ENCODE measurements around the gene SCP2D1. TPM values are rescaled to one million over a fixed set of nuclear protein-coding genes. Genes with fewer than 3 reads are reported as not detected.

Gene SCP2D1
- polyA plus RNA-seq, 1 of the 3 experiments (the other 2 are of a cell fraction), result not detected

GRCh38 chr20:18851629-18852028 is 38.0 kb downstream of the SCP2D1 start (continued):
- TF ChIP-seq, protein P1, sequence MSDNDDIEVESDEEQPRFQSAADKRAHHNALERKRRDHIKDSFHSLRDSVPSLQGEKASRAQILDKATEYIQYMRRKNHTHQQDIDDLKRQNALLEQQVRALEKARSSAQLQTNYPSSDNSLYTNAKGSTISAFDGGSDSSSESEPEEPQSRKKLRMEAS (IDR thresholded peaks at IDR 0.05; ENCODE audit: low read depth), result no peak
- TF ChIP-seq CHD2 (IDR thresholded peaks at IDR 0.05; ENCODE audit: low read length, partially characterized antibody) (no peak), EZH2phosphoT487 (IDR thresholded peaks at IDR 0.05; ENCODE audit: borderline replicate concordance, low read depth) (no peak)

DNA sequence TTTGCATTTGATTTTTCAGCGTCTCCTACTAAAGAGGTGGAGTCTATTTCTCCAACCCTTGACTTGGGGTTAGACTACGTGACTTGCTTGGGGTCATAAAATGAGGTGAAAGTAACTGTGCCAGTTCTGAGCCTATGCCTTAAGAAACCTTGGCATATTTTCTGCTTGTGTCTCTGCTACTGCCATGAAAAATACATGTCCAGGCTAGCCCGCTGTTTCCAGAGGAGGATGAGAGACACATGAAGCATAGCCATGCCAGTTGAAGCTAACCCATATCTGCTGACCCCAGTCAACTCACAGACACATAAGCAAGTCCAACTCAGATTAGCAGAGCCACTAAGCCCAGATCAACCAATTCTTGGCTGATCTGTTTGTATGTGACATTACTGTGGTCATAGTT is 38.7 kb downstream of the SCP2D1 start:
- Histone ChIP-seq H3K27me3 (ENCODE audit: insufficient read depth) (no peaks in the 10 kb centered on the region), H3K27ac (ENCODE audit: low read depth in 2 of 2, low read length in 1 of 2) (no peak overlapping the region), H3K9me3 (no peaks in the 10 kb centered on the region), H4K20me1 (ENCODE audit: insufficient read depth) (no peaks in the 10 kb centered on the region), H3K4me1 (ENCODE audit: control insufficient read depth in 1 of 2, insufficient read depth in 2 of 2, low read depth in 1 of 2, low read length in 1 of 2) (no peaks in the 10 kb centered on the region; a peak in 1 of 4 replicates), H3K79me2 (ENCODE audit: insufficient read depth) (no peaks in the 10 kb centered on the region), H3K9me2 (no peaks in the 10 kb centered on the region), H3K4me2 (no peak overlapping the region), H3K4me3 (ENCODE audit: low read depth in 2 of 2, low read length in 1 of 2) (no peak overlapping the region), H3F3A (replicated peaks; ENCODE audit: insufficient read depth) (peaks cover 1% of the 10 kb centered on the region), H2AFZ (ENCODE audit: low read depth) (no peak overlapping the region), H3K9ac (no peak overlapping the region), H3K36me3 (replicated peaks in 1 of 2; ENCODE audit: control insufficient read depth in 1 of 2, insufficient read depth in 2 of 2, low read length in 1 of 2) (no peaks in the 10 kb centered on the region)
- no peak for DNase-seq
- POLR2A ChIA-PET, result no interaction called here
- 53% methylated on average over 3 of the region's 3 CpGs for WGBS (ENCODE audit: low lambda C conversion rate)
- TF ChIP-seq RAD21 (IDR thresholded peaks at IDR 0.05; ENCODE audit: low read length), result no peak
- CTCF ChIA-PET, result interaction anchor here (1.3 kb wide), 1 partner anchor 220 kb away, joined by 3 read pairs; no protein-coding TSS in a partner anchor

DNA sequence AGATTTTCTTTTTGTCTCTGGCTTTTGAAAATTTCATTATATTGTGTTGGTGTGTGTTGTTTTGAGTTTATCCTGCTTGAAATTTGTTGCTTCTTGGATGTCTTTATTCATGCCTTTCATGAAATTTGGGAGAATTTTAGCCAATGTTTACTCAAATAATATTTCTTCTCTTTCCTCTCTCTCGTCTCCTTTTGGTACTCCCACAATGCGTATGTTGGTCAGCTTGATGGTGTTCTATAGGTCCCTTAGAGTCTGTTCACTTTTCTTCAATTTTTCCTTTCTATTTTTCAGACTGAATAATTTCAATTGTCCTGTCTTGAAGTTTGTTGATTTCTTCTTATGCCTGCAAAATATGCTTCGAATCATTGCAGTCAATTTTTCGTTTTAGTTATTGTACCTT is 39.6 kb downstream of the SCP2D1 start:
- TF ChIP-seq IRF3 (IDR thresholded peaks at IDR 0.05; ENCODE audit: low read depth, low read length), result no peak
- TF ChIP-seq EZH2phosphoT487 (IDR thresholded peaks at IDR 0.05; ENCODE audit: borderline replicate concordance, low read depth), result no peak
- TF ChIP-seq FOSL2 (IDR thresholded peaks at IDR 0.05; ENCODE audit: borderline replicate concordance, low read depth), result no peak
- TF ChIP-seq NRF1 (IDR thresholded peaks at IDR 0.05; ENCODE audit: low read depth, low read length), result no peak
- TF ChIP-seq, protein P2, sequence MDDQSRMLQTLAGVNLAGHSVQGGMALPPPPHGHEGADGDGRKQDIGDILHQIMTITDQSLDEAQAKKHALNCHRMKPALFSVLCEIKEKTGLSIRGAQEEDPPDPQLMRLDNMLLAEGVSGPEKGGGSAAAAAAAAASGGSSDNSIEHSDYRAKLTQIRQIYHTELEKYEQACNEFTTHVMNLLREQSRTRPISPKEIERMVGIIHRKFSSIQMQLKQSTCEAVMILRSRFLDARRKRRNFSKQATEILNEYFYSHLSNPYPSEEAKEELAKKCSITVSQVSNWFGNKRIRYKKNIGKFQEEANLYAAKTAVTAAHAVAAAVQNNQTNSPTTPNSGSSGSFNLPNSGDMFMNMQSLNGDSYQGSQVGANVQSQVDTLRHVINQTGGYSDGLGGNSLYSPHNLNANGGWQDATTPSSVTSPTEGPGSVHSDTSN (IDR thresholded peaks at IDR 0.05), result no peak
- no peak for TF ChIP-seq RFX5 (IDR thresholded peaks at IDR 0.05; ENCODE audit: low read length)
- TF ChIP-seq SIN3A (IDR thresholded peaks at IDR 0.05; ENCODE audit: borderline replicate concordance, low read depth, low read length), result no peak
- no peak for TF ChIP-seq TCF12 (IDR thresholded peaks at IDR 0.05)
- TF ChIP-seq JUND (IDR thresholded peaks at IDR 0.05), result no peak
- TF ChIP-seq RXRA (IDR thresholded peaks at IDR 0.05; ENCODE audit: borderline replicate concordance, low read depth), result no peak
- TF ChIP-seq, protein P3, sequence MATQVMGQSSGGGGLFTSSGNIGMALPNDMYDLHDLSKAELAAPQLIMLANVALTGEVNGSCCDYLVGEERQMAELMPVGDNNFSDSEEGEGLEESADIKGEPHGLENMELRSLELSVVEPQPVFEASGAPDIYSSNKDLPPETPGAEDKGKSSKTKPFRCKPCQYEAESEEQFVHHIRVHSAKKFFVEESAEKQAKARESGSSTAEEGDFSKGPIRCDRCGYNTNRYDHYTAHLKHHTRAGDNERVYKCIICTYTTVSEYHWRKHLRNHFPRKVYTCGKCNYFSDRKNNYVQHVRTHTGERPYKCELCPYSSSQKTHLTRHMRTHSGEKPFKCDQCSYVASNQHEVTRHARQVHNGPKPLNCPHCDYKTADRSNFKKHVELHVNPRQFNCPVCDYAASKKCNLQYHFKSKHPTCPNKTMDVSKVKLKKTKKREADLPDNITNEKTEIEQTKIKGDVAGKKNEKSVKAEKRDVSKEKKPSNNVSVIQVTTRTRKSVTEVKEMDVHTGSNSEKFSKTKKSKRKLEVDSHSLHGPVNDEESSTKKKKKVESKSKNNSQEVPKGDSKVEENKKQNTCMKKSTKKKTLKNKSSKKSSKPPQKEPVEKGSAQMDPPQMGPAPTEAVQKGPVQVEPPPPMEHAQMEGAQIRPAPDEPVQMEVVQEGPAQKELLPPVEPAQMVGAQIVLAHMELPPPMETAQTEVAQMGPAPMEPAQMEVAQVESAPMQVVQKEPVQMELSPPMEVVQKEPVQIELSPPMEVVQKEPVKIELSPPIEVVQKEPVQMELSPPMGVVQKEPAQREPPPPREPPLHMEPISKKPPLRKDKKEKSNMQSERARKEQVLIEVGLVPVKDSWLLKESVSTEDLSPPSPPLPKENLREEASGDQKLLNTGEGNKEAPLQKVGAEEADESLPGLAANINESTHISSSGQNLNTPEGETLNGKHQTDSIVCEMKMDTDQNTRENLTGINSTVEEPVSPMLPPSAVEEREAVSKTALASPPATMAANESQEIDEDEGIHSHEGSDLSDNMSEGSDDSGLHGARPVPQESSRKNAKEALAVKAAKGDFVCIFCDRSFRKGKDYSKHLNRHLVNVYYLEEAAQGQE (IDR thresholded peaks at IDR 0.05; ENCODE audit: low read depth, low read length), result no peak
- no peak for TF ChIP-seq RAD21 (IDR thresholded peaks at IDR 0.05; ENCODE audit: low read length)
- no peak for TF ChIP-seq FOXM1 (IDR thresholded peaks at IDR 0.05; ENCODE audit: low read depth)
- TF ChIP-seq, protein P1 (IDR thresholded peaks at IDR 0.05; ENCODE audit: low read depth), result no peak
- TF ChIP-seq NFIC (IDR thresholded peaks at IDR 0.05; ENCODE audit: borderline replicate concordance), result no peak
- no peak for TF ChIP-seq USF1 (IDR thresholded peaks at IDR 0.05; ENCODE audit: borderline replicate concordance, low read depth)
- Histone ChIP-seq H3K79me2 (ENCODE audit: insufficient read depth) (no peaks in the 10 kb centered on the region), H3K36me3 (replicated peaks in 1 of 2; ENCODE audit: control insufficient read depth in 1 of 2, insufficient read depth in 2 of 2, low read length in 1 of 2) (no peaks in the 10 kb centered on the region), H3K4me3 (ENCODE audit: low read depth in 2 of 2, low read length in 1 of 2) (no peak overlapping the region), H3K9ac (no peak overlapping the region), H3K9me2 (no peaks in the 10 kb centered on the region), H3K9me3 (no peaks in the 10 kb centered on the region), H3K4me2 (no peak overlapping the region), H3K4me1 (ENCODE audit: control insufficient read depth in 1 of 2, insufficient read depth in 2 of 2, low read depth in 1 of 2, low read length in 1 of 2) (no peaks in the 10 kb centered on the region; a peak in 1 of 4 replicates), H3K27ac (ENCODE audit: low read depth in 2 of 2, low read length in 1 of 2) (no peak overlapping the region), H2AFZ (ENCODE audit: low read depth) (no peak overlapping the region), H3K27me3 (ENCODE audit: insufficient read depth) (no peaks in the 10 kb centered on the region), H3F3A (replicated peaks; ENCODE audit: insufficient read depth) (peaks cover 9% of the 10 kb centered on the region), H4K20me1 (ENCODE audit: insufficient read depth) (no peaks in the 10 kb centered on the region)
- ChIA-PET POLR2A (no interaction called here), CTCF (interaction anchor here (1.3 kb wide), 1 partner anchor 221 kb away, joined by 3 read pairs; no protein-coding TSS in a partner anchor)
- no peak for DNase-seq
- whole genome bisulfite sequencing (ENCODE audit: low lambda C conversion rate), result 27% methylated on average over 4 of the region's 4 CpGs
